ENCODE results near the gene SH3GL3.

SH3GL3 gene

DNA sequence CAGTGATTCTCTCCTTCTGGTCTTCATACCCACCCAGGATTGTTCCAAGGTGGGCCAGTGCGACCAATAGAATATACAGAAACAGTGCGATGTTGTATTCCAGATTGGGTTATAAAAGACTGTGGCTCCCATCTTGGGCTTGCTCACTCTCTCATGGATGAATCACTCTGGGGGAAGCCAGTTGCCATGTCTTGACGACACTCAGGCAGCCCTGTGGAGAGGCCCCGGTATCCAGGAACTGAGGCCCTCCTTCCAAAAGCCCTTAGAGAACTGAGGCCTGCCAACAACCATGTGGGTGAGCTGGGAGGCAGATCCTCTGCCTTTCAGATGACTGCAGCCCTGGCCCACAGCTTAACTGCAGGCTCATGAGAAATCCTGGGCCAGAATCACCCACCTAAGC is 57.2 kb downstream of the SH3GL3 start:
- DNase-seq (ENCODE audit: low read depth in 3 of 3): no peak

GRCh38 chr15:83510001-83510400 is 62.9 kb downstream of the SH3GL3 start:
- DNase-seq (ENCODE audit: low read depth in 3 of 3): no peak

- no peak for DNase-seq (ENCODE audit: low read depth in 3 of 3)
Measured at GRCh38 chr15:83512459-83512858, 65.3 kb downstream of the SH3GL3 start.

DNA sequence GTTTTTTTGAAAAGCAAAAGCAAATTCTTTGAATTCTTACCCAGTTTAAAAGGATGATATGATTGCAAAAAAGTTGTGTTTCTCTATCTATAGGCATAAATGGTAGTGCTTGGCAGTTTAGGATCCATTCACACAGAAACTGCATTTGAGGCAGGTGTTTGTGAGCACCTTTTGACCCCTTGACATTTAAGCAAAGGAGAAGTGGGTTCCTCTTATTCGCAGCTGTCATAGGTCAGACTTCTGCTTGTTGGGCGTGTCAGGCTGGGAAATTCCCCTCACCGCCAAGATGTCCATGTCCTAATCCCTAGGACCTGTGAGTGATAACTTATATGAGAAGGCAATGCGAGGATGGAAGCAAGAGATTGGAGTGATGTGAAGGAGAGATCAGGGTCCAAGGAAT is 67.4 kb downstream of the SH3GL3 start:
- DNase-seq (ENCODE audit: low read depth in 3 of 3): no peak

GRCh38 chr15:83515164-83515563 is 68.0 kb downstream of the SH3GL3 start:
- DNase-seq (ENCODE audit: low read depth in 3 of 3): no peak

DNA sequence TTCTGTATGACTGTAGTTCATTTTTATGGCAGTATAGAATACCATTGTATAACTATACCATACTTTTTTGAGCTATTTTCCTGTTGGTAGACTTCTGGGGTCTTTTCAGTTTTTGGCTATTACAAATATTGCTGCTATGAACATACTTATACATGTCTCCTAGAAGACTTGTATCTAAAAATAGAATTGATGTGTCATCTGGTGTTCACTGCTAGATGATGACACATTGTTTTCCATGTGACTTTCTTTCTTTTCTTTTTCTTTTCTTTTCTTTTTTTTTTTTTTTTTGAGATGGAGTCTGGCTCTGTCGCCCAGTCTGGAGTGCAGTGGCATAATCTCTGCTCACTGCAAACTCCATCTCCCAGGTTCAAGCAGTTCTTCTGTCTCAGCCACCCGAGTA is 69.8 kb downstream of the SH3GL3 start:
- no peak for DNase-seq (ENCODE audit: low read depth in 3 of 3)

GRCh38 chr15:83526319-83526718 is 79.2 kb downstream of the SH3GL3 start:
- DNase-seq (ENCODE audit: low read depth in 3 of 3): no peak

GRCh38 chr15:83533410-83533962 is 86.3 kb downstream of the SH3GL3 start:
- no peak for DNase-seq (ENCODE audit: low read depth in 3 of 3)

GRCh38 chr15:83537606-83538005 is 90.5 kb downstream of the SH3GL3 start:
- DNase-seq (ENCODE audit: low read depth in 3 of 3): no peak

GRCh38 chr15:83538682-83539081 is 91.5 kb downstream of the SH3GL3 start:
- DNase-seq (ENCODE audit: low read depth in 3 of 3): no peak

DNA sequence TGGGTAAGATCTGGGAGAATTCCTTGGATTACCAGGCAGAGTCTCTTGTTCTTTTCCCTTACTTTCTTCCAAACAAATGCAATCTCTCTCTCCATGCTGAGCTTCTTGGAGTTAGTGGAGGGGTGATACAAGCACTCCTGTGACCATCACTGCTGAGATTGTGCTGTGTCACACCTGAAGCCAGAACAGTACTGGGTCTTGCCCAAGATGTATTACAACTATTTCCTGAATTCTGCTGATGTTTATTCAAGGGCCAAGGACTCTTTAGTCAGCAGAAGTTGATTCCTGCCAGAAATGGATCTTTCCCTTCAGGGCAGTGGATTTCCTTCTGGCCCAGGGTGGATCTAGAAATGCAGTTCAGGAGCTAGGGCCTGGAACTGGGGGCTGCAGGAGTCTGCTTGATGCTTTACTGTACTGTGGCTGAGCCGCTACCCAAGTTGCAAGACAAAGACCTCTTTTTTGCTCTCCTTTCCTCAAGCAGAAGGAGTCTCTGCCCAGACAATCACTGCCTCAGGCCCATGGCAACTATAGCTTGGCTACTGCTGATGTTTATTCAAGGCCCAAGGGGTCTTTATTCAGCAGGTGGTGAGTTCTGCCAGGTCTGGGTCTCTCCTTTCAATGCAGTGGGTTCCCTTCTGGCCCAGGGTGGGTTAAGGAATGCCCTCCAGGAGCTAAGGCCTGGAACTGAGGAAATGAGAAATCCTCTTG is 98.8 kb downstream of the SH3GL3 start:
- DNase-seq (ENCODE audit: low read depth in 3 of 3): no peak

- DNase-seq (ENCODE audit: low read depth in 3 of 3): no peak
Measured at GRCh38 chr15:83546512-83546888, 99.4 kb downstream of the SH3GL3 start.

DNA sequence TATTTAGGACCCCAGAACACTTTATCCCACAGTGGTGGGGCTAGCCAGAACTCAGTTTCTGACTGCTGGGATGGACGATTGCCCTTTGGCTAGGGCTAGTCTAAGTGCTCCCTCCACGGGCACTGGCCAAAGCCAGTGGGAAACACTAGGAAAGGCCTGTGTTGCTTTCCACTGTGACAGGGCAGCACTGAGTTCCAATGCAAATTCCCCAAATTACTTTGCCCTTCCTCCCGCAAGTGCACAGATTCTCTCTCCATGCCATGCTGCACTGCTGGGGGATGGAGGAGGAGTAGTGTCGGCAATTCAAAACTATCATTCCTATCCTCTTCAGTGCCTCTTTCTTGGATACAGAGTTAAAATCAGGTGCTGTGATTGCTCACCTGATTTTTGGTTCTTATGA is 100.0 kb downstream of the SH3GL3 start:
- DNase-seq (ENCODE audit: low read depth in 3 of 3): no peak

DNA sequence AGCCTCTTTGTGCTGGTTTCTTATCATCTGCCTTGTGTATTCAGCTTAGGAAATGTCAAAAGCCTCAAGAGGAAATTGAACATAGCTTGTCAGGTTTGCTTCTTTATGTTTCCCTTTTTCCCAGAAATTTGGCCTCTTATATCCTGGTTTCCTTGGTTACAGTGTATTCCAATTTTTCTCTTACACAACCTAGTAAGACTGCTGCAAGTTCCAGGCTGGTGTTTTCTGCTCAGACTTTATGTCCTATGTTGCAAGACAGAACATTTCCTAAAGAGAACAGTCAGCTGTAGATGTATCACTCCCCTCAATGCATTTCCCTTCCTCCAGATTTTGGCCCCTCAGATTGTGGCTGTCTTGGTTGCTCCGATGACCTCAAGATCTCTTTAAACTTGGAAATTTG is 102.5 kb downstream of the SH3GL3 start:
- DNase-seq (ENCODE audit: low read depth in 3 of 3): no peak

- no peak for DNase-seq (ENCODE audit: low read depth in 3 of 3)
Measured at GRCh38 chr15:83554558-83554957, 107.4 kb downstream of the SH3GL3 start.

DNA sequence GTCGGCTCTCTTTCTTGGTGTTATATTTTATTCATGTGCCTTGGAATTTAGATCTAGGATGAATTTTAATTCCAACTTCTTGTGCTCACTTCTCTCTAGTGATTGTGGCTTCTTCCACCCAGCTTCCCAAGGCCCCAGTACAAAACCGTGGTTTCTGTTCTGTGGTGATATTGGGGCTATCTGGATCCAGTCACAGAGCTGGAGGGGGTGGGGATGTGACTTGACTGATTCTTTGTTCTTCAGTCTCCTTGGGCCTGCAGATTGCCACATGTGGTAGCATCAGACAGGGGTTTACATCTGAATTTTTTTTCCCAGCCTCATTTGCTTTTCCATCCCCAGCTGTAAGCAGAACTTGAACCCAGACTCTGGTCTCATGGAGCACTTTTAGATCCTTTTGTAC is 108.2 kb downstream of the SH3GL3 start:
- DNase-seq (ENCODE audit: low read depth in 3 of 3): no peak

DNA sequence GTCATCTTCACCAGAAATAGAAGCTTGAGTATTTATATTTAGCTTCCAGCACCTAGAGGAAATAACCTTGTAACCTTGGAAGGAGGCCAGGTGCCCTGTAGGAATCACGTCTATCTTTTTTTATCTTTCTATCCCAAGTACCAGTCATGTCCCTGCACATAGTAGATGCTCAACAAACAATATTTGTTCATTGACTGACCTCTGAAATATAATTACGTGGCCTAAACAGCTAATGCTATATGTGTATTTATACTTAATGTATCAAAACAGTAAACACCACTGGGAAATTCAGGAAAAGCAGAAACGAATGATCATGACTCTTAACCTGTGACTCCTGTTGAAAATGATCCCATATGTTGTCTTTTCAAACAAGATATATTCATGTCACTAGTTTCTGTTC is 108.9 kb downstream of the SH3GL3 start:
- no peak for DNase-seq (ENCODE audit: low read depth in 3 of 3)

DNA sequence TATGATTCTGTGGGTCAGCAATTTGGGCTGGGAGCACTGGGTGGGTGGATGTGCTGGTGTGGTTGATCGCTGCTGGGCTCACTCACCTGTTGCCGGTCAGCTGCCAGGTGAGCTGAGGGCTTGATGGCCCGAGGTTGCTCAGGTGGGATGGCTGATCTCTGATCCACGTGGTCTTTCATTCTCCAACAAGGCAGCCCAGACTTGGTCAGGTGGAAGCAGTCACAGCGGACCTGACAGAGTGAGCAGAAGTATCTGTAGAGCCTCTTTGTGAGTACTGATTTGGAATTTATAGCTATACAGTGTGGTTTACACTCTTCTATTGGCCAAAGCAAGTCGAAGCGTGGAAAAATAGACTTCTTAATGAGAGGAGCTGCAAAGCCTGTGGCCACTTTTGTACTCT is 109.6 kb downstream of the SH3GL3 start:
- no peak for DNase-seq (ENCODE audit: low read depth in 3 of 3)

DNA sequence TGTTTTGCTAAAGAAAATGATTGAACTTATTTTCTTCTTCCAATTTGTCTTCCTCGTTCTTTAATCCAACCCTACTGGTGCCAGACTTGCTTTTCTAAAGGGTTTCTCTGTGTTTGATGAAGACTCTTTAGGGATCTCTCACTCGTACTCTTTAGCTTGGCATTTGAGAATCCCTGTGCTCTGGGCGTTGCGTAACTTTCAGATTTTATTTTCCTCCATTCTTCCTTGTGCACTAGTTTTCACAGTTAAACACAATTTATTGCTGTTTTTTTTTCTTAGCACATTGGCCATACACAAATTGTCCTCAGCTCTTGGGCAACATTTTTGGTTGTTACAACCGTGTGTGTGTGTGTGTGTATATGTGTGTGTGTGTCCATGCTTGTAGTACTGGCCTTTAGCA is 111.0 kb downstream of the SH3GL3 start:
- DNase-seq (ENCODE audit: low read depth in 3 of 3): no peak

GRCh38 chr15:83559310-83559966 is 112.3 kb downstream of the SH3GL3 start:
- peak; percentile 14 to 37 (median 17) for DNase-seq (ENCODE audit: low read depth in 3 of 3)

- no peak for DNase-seq (ENCODE audit: low read depth in 3 of 3)
Measured at GRCh38 chr15:83561661-83562060, 114.5 kb downstream of the SH3GL3 start.

DNA sequence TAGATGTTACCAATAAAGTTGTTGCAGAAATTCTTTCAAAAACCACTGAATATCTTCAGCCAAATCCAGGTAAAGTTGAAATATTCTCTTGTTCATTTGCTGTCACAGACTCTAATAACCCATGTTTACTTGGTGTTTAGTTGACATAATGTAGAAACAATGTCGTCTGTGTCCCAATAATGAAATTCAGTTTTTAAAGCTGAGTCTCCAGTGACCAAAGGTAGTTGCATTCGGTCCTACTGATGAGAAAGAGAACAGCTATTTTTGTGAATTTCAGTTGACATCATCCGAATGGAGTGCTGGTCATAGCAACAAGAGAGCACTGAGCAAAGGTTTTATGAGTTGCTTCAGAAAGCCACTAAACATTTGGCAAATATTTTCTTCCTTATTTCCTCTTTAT is 118.0 kb downstream of the SH3GL3 start:
- no peak for DNase-seq (ENCODE audit: low read depth in 3 of 3)

GRCh38 chr15:83565553-83566159 is 118.5 kb downstream of the SH3GL3 start:
- DNase-seq (ENCODE audit: low read depth in 3 of 3): no peak
